Stimulated activated CD8-positive, alpha-beta memory T cell treated with anti-CD3 and anti-CD28 coated beads, Interleukin-7, amount 100 ng/mL, for 1 hour (primary cell): ENCODE results near the gene SFXN4.
"Not testable (repeated sequence)": the region's sequence is repeated elsewhere in the genome, so short reads cannot be mapped to it uniquely, and the experiment has no call there.

Experiments
- DNase-seq, 2 donors: peaks; one replicate each; pipeline ENCODE4 v3.0.0-alpha.2; 2020; ENCODE audit warnings: low read depth in 2 of 2

Gene SFXN4

GRCh38 chr10:119112056-119112455 is 53.5 kb downstream of the SFXN4 start:
- DNase-seq, result no peak

GRCh38 chr10:119107771-119108170 is 57.7 kb downstream of the SFXN4 start:
- DNase-seq, result not testable (repeated sequence)

- DNase-seq, result not testable (repeated sequence)
These were observed 58.4 kb downstream of the SFXN4 start for GRCh38 chr10:119107106-119107505.

GRCh38 chr10:119105899-119106298 is 59.6 kb downstream of the SFXN4 start:
- not testable (repeated sequence) for DNase-seq

GRCh38 chr10:119105155-119105554 is 60.4 kb downstream of the SFXN4 start:
- no peak for DNase-seq

- no peak for DNase-seq
These were observed 60.9 kb downstream of the SFXN4 start for GRCh38 chr10:119104654-119105015.

GRCh38 chr10:119103903-119104653 is 61.4 kb downstream of the SFXN4 start, which contains the start of gene DENND10:
Gene DENND10, plus strand, starts transcription at chr10:119104113. Its CDS starts 30 bp downstream, at chr10:119104143.
- DNase-seq, result peak; percentile 64 to 65

GRCh38 chr10:119103241-119103902 is 62.1 kb downstream of the SFXN4 start:
- no peak for DNase-seq

GRCh38 chr10:119101366-119102098 is 64.0 kb downstream of the SFXN4 start:
- DNase-seq, result no peak

GRCh38 chr10:119100434-119101238 is 64.9 kb downstream of the SFXN4 start:
- no peak for DNase-seq

- no peak for DNase-seq
These were observed 66.9 kb downstream of the SFXN4 start for GRCh38 chr10:119098576-119098975.

- DNase-seq, result not testable (repeated sequence)
These were observed 68.7 kb downstream of the SFXN4 start for GRCh38 chr10:119096641-119097415.

GRCh38 chr10:119095640-119096039 is 69.9 kb downstream of the SFXN4 start:
- no peak for DNase-seq

GRCh38 chr10:119090968-119091367 is 74.5 kb downstream of the SFXN4 start:
- no peak for DNase-seq
